ENCODE data around the gene RALGDS. TPM values are rescaled to one million over a fixed set of nuclear protein-coding genes. Genes with fewer than 3 reads are reported as not detected.
A peak's percentile ranks its signal among the peaks of the same experiment; 100 is the strongest.

The RALGDS gene
- total and polyA plus RNA-seq, 12 donors: 15.6 to 45.1 (median 28.1) TPM

- peak overlapping the region in 9 of 10 donors; percentile 73 to 96 (median 82) for H3K27ac ChIP-seq
- intact Hi-C loops (cut with DNase I): no loop called here
- WGBS, 2 donors: 74 to 76% methylated on average over 19 of the region's 19 CpGs
- H3K27me3 ChIP-seq: no peaks in the 10 kb centered on the region
- peaks cover 0 to 31% (median 8%) of the 10 kb centered on the region in 9 donors for H3K36me3 ChIP-seq
- H3K9me3 ChIP-seq: no peaks in the 10 kb centered on the region
- DNase-seq (peak in 1 of 2 donors; percentile 13), ATAC-seq (peak in 4 of 8 donors; percentile 2 to 13 (median 5))
- TF ChIP-seq, protein P1, sequence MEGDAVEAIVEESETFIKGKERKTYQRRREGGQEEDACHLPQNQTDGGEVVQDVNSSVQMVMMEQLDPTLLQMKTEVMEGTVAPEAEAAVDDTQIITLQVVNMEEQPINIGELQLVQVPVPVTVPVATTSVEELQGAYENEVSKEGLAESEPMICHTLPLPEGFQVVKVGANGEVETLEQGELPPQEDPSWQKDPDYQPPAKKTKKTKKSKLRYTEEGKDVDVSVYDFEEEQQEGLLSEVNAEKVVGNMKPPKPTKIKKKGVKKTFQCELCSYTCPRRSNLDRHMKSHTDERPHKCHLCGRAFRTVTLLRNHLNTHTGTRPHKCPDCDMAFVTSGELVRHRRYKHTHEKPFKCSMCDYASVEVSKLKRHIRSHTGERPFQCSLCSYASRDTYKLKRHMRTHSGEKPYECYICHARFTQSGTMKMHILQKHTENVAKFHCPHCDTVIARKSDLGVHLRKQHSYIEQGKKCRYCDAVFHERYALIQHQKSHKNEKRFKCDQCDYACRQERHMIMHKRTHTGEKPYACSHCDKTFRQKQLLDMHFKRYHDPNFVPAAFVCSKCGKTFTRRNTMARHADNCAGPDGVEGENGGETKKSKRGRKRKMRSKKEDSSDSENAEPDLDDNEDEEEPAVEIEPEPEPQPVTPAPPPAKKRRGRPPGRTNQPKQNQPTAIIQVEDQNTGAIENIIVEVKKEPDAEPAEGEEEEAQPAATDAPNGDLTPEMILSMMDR (IDR thresholded peaks at IDR 0.05): no peak
- peak overlapping the region in 1 of 10 donors; percentile 34 for H3K4me3 ChIP-seq
- peaks cover 70 to 88% (median 81%) of the 10 kb centered on the region in 9 donors for H3K4me1 ChIP-seq
These were observed 6.0 kb downstream of the RALGDS start for GRCh38 chr9:133114886-133115603.

DNA sequence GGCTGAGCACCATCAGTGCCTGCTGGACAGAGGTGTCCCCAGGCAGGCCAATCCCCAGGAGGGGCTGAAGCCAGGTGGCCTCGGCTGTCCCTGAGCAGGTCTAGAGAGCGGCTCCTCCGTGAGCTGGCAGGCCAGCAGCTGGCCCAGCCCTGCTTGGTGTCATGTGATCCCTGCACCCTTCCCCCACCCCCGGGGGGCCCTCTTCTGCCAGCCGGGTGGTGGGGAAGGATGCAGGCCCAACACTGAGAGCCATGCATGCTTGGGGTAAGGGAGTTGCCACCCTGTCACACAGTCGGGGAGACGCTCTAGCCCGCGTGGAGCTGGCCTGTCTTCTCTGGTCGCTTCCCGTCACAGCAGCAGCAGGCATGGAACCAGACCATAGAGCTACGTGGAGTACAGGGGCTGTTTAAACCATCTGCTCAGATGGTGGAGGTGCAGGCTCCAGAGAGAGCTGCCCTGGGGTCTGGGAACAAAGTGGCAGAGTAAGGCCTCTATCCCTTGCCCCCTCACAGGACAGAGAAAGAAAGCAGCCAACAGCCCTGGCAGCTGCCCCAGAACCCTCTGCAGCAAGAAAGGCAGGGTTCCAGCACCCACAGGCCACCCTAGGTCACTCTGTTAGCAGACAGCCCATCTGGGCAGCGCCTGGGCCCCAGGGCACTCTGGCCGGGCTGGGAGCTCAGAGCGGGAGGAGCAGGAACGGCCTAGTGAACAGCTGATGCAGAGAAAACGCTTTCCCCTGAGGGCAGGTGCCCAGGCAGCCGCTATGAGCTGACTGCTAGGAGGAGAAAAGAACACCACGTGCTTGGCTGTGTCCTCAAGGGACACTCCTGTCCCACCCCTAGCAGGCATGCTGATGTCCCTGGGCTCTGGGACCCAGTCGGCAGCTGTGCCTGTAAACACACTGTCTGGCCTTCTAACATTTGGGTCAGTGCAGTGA is 6.8 kb downstream of the RALGDS start:
- WGBS, 2 donors: 20 to 24% methylated on average over 20 of the region's 20 CpGs
- H3K27ac ChIP-seq: peak overlapping the region; percentile 33 to 96 (median 80)
- intact Hi-C loops (cut with DNase I): no loop called here
- peak overlapping the region in 4 of 10 donors; percentile 6 to 34 (median 21) for H3K4me3 ChIP-seq
- TF ChIP-seq, protein P1 (IDR thresholded peaks at IDR 0.05): no peak
- H3K36me3 ChIP-seq: peaks cover 2 to 40% (median 14%) of the 10 kb centered on the region in 9 donors
- ATAC-seq (peak; percentile 30 to 68 (median 51)), DNase-seq (peak; percentile 65 to 74)
- no peaks in the 10 kb centered on the region for H3K27me3 ChIP-seq
- H3K9me3 ChIP-seq: no peaks in the 10 kb centered on the region
- peaks cover 62 to 80% (median 73%) of the 10 kb centered on the region in 9 donors for H3K4me1 ChIP-seq

DNA sequence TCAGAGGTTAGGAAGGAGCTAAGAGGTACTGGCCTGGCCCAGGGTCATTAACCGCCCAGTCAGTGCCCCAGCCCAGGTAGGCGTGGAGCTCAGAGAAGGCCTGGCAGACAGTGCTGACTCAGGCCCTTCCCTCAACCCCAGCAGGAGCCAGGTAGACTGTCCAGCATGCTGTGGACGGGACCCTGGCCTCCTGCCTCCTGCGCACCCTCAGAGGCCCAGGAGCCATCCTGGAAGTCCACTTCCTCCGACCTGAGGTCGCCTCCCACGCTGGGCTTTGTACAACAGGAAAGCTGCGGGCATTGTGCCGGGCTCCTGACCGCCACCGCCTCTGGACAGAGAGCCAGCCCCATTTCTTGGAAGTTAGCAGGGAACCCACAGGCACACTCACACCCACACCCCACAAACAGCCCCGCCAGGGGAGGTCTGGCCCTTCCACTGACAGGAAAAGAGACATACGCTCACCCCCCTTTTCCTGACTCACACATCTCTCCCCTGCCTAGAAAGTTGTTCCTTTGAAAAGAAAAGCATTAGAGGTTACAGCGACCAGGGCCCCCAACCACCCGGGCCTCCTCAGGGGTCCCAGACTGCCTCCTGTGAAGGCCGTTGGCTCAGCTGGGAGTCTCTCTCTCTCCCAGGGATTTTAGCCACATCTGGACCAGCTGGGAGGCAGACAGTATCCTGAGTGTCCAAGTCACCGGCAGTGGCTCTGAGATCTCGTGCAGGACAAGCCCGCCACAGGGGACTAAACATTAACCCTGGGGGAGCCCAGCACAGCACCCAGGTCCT is 7.7 kb downstream of the RALGDS start:
- H3K27me3 ChIP-seq: no peaks in the 10 kb centered on the region
- H3K27ac ChIP-seq: peak overlapping the region; percentile 33 to 96 (median 80)
- H3K36me3 ChIP-seq: peaks cover 5 to 48% (median 14%) of the 10 kb centered on the region in 9 donors
- TF ChIP-seq, protein P1 (IDR thresholded peaks at IDR 0.05): no peak
- H3K4me1 ChIP-seq: peaks cover 54 to 71% (median 64%) of the 10 kb centered on the region in 9 donors
- H3K9me3 ChIP-seq: no peaks in the 10 kb centered on the region
- peak overlapping the region in 5 of 10 donors; percentile 2 to 34 (median 16) for H3K4me3 ChIP-seq
- intact Hi-C loops (cut with DNase I): no loop called here
- WGBS, 2 donors: 39 to 53% methylated on average over 19 of the region's 19 CpGs
- peak; percentile 66 to 78 for DNase-seq
- ATAC-seq: peak; percentile 17 to 70 (median 39)
